Loucy (cell line): ENCODE measurements around the gene PRR7.

Source experiments
- CTCF ChIP-seq: fragments of 200-600 bp; sonication (generic); conservative IDR thresholded peaks from 2 replicates; pipeline ENCODE4 v1.5.1; 2014; ENCODE audit warnings: mild to moderate bottlenecking, antibody characterized with exemption, low read length
- EZH2phosphoT487 ChIP-seq: fragments of 200-600 bp; IDR thresholded peaks from 2 replicates; pipeline ENCODE4 v1.6.1; 2018; ENCODE audit warnings: antibody characterized with exemption, mild to moderate bottlenecking, moderate library complexity, borderline replicate concordance

- no peak for TF ChIP-seq CTCF
- no peak for TF ChIP-seq EZH2phosphoT487
Measured at GRCh38 chr5:177430140-177430951, 16.3 kb upstream of the PRR7 start.
